Measurements from ENCODE around the gene WDR7.

DNA sequence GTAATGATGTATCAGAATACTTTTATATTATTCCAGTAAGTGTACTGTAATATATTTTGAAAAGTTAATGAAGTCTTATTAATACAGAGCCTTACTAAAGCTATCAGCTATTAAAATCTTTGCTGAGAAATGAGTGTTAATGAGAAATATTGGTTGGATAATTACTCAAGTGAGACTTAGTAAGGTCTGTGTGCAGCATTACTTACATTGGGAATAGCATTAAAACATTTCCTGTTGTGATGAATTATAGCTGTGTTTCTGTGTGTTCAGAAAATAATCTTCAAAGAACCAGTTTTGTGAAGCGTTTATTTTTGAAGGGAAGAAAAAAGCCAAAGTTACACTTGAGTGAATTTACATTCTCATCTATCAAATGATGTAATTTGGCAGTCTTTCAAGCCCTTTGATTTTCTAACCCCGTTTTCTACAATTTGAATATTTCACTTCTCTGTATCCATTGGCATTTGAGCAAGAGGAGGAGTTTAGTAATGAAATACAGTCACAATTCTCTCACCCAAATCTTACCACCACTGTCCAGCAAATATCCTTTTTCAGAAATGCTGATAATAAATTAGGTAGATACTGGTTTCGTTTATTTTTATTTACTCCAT, 372.2 kb downstream of the WDR7 start:
- TF ChIP-seq, protein P1, sequence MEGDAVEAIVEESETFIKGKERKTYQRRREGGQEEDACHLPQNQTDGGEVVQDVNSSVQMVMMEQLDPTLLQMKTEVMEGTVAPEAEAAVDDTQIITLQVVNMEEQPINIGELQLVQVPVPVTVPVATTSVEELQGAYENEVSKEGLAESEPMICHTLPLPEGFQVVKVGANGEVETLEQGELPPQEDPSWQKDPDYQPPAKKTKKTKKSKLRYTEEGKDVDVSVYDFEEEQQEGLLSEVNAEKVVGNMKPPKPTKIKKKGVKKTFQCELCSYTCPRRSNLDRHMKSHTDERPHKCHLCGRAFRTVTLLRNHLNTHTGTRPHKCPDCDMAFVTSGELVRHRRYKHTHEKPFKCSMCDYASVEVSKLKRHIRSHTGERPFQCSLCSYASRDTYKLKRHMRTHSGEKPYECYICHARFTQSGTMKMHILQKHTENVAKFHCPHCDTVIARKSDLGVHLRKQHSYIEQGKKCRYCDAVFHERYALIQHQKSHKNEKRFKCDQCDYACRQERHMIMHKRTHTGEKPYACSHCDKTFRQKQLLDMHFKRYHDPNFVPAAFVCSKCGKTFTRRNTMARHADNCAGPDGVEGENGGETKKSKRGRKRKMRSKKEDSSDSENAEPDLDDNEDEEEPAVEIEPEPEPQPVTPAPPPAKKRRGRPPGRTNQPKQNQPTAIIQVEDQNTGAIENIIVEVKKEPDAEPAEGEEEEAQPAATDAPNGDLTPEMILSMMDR (conservative IDR thresholded peaks at IDR 0.05; ENCODE audit: low read depth in 2 of 2): no peak
- no peak for TF ChIP-seq POLR2AphosphoS5 (IDR thresholded peaks at IDR 0.05; ENCODE audit: low read depth)
- no peak for TF ChIP-seq EZH2 (IDR thresholded peaks at IDR 0.05; ENCODE audit: low read depth, unreplicated experiment)
- TF ChIP-seq, protein P2, sequence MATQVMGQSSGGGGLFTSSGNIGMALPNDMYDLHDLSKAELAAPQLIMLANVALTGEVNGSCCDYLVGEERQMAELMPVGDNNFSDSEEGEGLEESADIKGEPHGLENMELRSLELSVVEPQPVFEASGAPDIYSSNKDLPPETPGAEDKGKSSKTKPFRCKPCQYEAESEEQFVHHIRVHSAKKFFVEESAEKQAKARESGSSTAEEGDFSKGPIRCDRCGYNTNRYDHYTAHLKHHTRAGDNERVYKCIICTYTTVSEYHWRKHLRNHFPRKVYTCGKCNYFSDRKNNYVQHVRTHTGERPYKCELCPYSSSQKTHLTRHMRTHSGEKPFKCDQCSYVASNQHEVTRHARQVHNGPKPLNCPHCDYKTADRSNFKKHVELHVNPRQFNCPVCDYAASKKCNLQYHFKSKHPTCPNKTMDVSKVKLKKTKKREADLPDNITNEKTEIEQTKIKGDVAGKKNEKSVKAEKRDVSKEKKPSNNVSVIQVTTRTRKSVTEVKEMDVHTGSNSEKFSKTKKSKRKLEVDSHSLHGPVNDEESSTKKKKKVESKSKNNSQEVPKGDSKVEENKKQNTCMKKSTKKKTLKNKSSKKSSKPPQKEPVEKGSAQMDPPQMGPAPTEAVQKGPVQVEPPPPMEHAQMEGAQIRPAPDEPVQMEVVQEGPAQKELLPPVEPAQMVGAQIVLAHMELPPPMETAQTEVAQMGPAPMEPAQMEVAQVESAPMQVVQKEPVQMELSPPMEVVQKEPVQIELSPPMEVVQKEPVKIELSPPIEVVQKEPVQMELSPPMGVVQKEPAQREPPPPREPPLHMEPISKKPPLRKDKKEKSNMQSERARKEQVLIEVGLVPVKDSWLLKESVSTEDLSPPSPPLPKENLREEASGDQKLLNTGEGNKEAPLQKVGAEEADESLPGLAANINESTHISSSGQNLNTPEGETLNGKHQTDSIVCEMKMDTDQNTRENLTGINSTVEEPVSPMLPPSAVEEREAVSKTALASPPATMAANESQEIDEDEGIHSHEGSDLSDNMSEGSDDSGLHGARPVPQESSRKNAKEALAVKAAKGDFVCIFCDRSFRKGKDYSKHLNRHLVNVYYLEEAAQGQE (IDR thresholded peaks at IDR 0.05; ENCODE audit: unreplicated experiment): no peak
- TF ChIP-seq JUNB (IDR thresholded peaks at IDR 0.05; ENCODE audit: unreplicated experiment): no peak
- TF ChIP-seq CREB1 (CRISPR knock-in tag; IDR thresholded peaks at IDR 0.05; ENCODE audit: low read depth): no peak
